ENCODE measurements around the gene NFILZ. TPM values are rescaled to one million over a fixed set of nuclear protein-coding genes. Genes with fewer than 3 reads are reported as not detected.

The NFILZ gene
- total RNA-seq, 2 experiments from 2014 or later = not detected

- Mint-ChIP-seq H3K9me3 (peaks cover 9% of the 10 kb centered on the region), H3K4me3 (no peak overlapping the region), H3K27me3 (no peaks in the 10 kb centered on the region), H3K36me3 (ENCODE audit: low read depth) (peaks cover 8% of the 10 kb centered on the region), H3K27ac (no peak overlapping the region), H3K4me1 (ENCODE audit: low read depth) (peaks cover 13% of the 10 kb centered on the region)
- DNase-seq (no peak), ATAC-seq (no peak)
- ChIA-PET POLR2A (no interaction called here), CTCF (interaction anchor here (1.8 to 2.8 kb wide), 2 partner anchors 10 to 14 kb away, joined by 6 to 21 read pairs; partner anchors contain the start of gene MYO1F)
- no peak for TF ChIP-seq CTCF (IDR thresholded peaks at IDR 0.05)
- intact Hi-C loops (cut with micrococcal nuclease) = no loop called here
Observed at GRCh38 chr19:8589177-8589714, 41.2 kb upstream of the NFILZ start.

GRCh38 chr19:8592231-8593009, 38.0 kb upstream of the NFILZ start:
- peak overlapping the region; percentile 2 for H3K27ac Mint-ChIP-seq
- peaks cover 19% of the 10 kb centered on the region for H3K4me1 Mint-ChIP-seq (ENCODE audit: low read depth)

GRCh38 chr19:8593931-8594330, 36.5 kb upstream of the NFILZ start:
- H3K27ac Mint-ChIP-seq = no peak overlapping the region
- H3K9me3 Mint-ChIP-seq = peaks cover 12% of the 10 kb centered on the region
- H3K36me3 Mint-ChIP-seq (ENCODE audit: low read depth) = peaks cover 18% of the 10 kb centered on the region
- no peak overlapping the region for H3K4me3 Mint-ChIP-seq
- ChIA-PET POLR2A (interaction anchor here (0.9 to 1.5 kb wide), 4 partner anchors 9 to 13 kb away, joined by 3 to 5 read pairs (median 4); no protein-coding TSS in a partner anchor), CTCF (interaction anchor here (0.9 to 7.1 kb wide), 8 partner anchors 9 to 121 kb away, joined by 3 to 97 read pairs (median 6); partner anchors contain the start of gene MYO1F)
- peak; percentile 16 for TF ChIP-seq CTCF (IDR thresholded peaks at IDR 0.05)
- intact Hi-C loops (cut with micrococcal nuclease) = no loop called here
- ATAC-seq = no peak
- H3K4me1 Mint-ChIP-seq (ENCODE audit: low read depth) = peaks cover 19% of the 10 kb centered on the region
- H3K27me3 Mint-ChIP-seq = no peaks in the 10 kb centered on the region
- DNase-seq = no peak

More at GRCh38 chr19:8592231-8593009, 38.0 kb upstream of the NFILZ start:
- intact Hi-C loops (cut with micrococcal nuclease) = no loop called here
- H3K9me3 Mint-ChIP-seq = peaks cover 12% of the 10 kb centered on the region
- CTCF ChIA-PET = interaction anchor here (1.0 to 7.1 kb wide), 6 partner anchors 12 to 102 kb away, joined by 3 to 97 read pairs (median 6); partner anchors contain the start of gene MYO1F
- POLR2A ChIA-PET = interaction anchor here (0.8 to 1.4 kb wide), 3 partner anchors 12 to 85 kb away, joined by 3 to 4 read pairs (median 3); partner anchors contain the start of gene ZNF414
- peaks cover 16% of the 10 kb centered on the region for H3K36me3 Mint-ChIP-seq (ENCODE audit: low read depth)
- H3K4me3 Mint-ChIP-seq = peak overlapping the region; percentile 70
- ATAC-seq (peak; percentile 93), DNase-seq (peak; percentile 98)
- TF ChIP-seq CTCF (IDR thresholded peaks at IDR 0.05) = no peak
- H3K27me3 Mint-ChIP-seq = no peaks in the 10 kb centered on the region

- CTCF ChIA-PET = interaction anchor here (0.6 to 7.1 kb wide), 4 partner anchors 16 to 46 kb away, joined by 3 to 97 read pairs (median 8); partner anchors contain the start of gene MYO1F
Observed at GRCh38 chr19:8595651-8596050, 34.8 kb upstream of the NFILZ start.

More at GRCh38 chr19:8595651-8596050, 34.8 kb upstream of the NFILZ start:
- no peak overlapping the region for H3K4me3 Mint-ChIP-seq
- H3K9me3 Mint-ChIP-seq = peaks cover 12% of the 10 kb centered on the region
- H3K27ac Mint-ChIP-seq = no peak overlapping the region
- ATAC-seq = no peak
- H3K4me1 Mint-ChIP-seq (ENCODE audit: low read depth) = peaks cover 19% of the 10 kb centered on the region
- intact Hi-C loops (cut with micrococcal nuclease) = no loop called here
- H3K36me3 Mint-ChIP-seq (ENCODE audit: low read depth) = peaks cover 21% of the 10 kb centered on the region
- no peak for TF ChIP-seq CTCF (IDR thresholded peaks at IDR 0.05)
- POLR2A ChIA-PET = interaction anchor here (0.6 kb wide), 1 partner anchor 16 kb away, joined by 4 read pairs; no protein-coding TSS in a partner anchor
- H3K27me3 Mint-ChIP-seq = no peaks in the 10 kb centered on the region
- no peak for DNase-seq
